Right cardiac atrium (tissue), 5 donors: ENCODE measurements around the gene MND1. TPM values are rescaled to one million over a fixed set of nuclear protein-coding genes. Genes with fewer than 3 reads are reported as not detected.
"Not testable (repeated sequence)": the region's sequence is repeated elsewhere in the genome, so short reads cannot be mapped to it uniquely, and the experiment has no call there.

Source experiments
- ATAC-seq, 2 donors: fragments of 200-7000 bp; cut with Tn5 transposase; one replicate each; pipeline versions ENCODE4 v1.8.0 to v1.9.1; 2020; ENCODE audit warnings: moderate library complexity in 2 of 2, mild to moderate bottlenecking in 1 of 2
- DNase-seq, 3 donors: peaks; one replicate each; pipeline ENCODE4 v3.0.0-alpha.2; 2020
- H3K27ac ChIP-seq: one replicate; pipeline ENCODE4 v1.5.1; 2013; ENCODE audit warnings: mild to moderate bottlenecking, low read length, control low read depth, moderate library complexity
- H3K27me3 ChIP-seq: one replicate; pipeline ENCODE4 v1.6.1; 2013; ENCODE audit not compliant: control insufficient read depth, insufficient read depth
- H3K4me1 ChIP-seq: one replicate; pipeline ENCODE4 v1.6.1; 2013; ENCODE audit warnings: low read length; ENCODE audit not compliant: control insufficient read depth, insufficient read depth
- H3K4me3 ChIP-seq: one replicate; pipeline ENCODE4 v1.5.1; 2013; ENCODE audit warnings: low read length, control low read depth
- H3K9me3 ChIP-seq: one replicate; pipeline ENCODE4 v1.6.1; 2013; ENCODE audit warnings: low read length; ENCODE audit not compliant: control insufficient read depth
- WGBS: extraction: QIAGEN DNeasy Blood & Tissue Kit; methylation state at CpG from one replicate; pipeline ENCODE4 v1.1.7; 2013; 5-methylcytosine and 5-hydroxymethylcytosine counted together
- intact Hi-C, 4 donors: fragments of 100-400 bp; cut with DNase I; formaldehyde crosslinking; loops; one replicate each; pipeline versions ENCODE4 v1.11.0 to v1.14.0; 2022 to 2023
- polyA plus RNA-seq: library from polyadenylated mRNA; stranded (reverse); fragments of 200-250 nt; gene quantifications from one replicate; pipeline ENCODE4 v1.2.3, GENCODE V29; 2013
- total RNA-seq, 4 donors: library from RNA; stranded (reverse); fragmentation: NEBNext Ultra II Directional; extraction: Animal tissue kit (Norgen Biotek cat#: 25700); gene quantifications; one replicate each; pipeline ENCODE4 v1.2.1, GENCODE V29; 2021
- donor health status: healthy with polysubstance abuse.
- donor health status: DM: no; HTN: yes; CAD: no.
- donor health status: DM: no; HTN: no; CAD: no.
- donor health status: DM: no; HTN: yes; CAD: no; lungs with severe emphysema.
- donor health status: DM: yes; HTN: yes; CAD: no.

MND1 gene
- total and polyA plus RNA-seq, 5 donors, result 0.20 to 0.54 (median 0.41) TPM; not detected in 2

DNA sequence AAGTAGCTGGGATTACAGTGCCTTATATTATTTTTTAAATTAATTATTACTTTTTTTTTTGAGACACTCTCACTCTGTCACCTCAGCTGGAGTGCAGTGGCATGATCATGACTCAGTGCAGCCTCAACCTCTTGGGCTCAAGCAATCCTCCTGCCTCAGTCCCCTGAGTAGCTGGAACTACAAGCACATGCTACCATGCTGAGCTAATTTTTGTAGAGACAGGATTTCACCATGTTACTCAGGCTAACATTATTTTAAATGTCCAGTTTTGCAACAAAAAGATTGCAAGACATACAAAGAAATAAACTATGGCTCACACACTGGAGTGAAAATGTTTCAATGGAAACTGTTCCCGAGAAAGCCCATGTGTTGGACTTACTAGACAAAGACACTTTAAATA lies 59.2 kb downstream of the MND1 start:
- WGBS, result 97% methylated on average over 1 of the region's 1 CpG
- Histone ChIP-seq H3K4me3 (no peak overlapping the region), H3K27ac (no peak overlapping the region), H3K27me3 (no peaks in the 10 kb centered on the region), H3K4me1 (no peaks in the 10 kb centered on the region), H3K9me3 (no peaks in the 10 kb centered on the region)
- ATAC-seq, result no peak
- no peak for DNase-seq
- intact Hi-C loops, result no loop called here

DNA sequence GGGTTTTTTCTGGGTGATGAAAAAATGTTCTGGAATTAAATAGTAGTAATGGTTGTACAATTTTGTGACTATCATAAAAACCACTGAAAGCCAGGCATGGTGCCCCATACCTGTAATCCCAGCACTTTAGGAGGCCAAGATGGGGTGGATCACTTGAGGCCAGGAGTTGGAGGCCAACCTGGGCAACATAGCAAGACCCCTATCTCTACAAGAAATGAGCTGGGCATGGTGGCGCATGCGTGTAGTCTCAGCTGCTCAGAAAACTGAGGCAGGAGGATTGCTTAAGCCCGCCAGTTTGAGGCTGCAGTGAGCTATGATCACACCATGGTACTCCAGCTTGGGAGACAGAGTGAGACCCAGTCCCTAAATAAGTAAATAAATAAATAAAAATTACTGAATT lies 63.4 kb downstream of the MND1 start:
- Histone ChIP-seq H3K4me1 (no peaks in the 10 kb centered on the region), H3K27ac (no peak overlapping the region), H3K27me3 (no peaks in the 10 kb centered on the region), H3K4me3 (no peak overlapping the region), H3K9me3 (no peaks in the 10 kb centered on the region)
- intact Hi-C loops, result no loop called here
- 97% methylated on average over 3 of the region's 3 CpGs for WGBS
- no peak for DNase-seq
- ATAC-seq, result no peak

DNA sequence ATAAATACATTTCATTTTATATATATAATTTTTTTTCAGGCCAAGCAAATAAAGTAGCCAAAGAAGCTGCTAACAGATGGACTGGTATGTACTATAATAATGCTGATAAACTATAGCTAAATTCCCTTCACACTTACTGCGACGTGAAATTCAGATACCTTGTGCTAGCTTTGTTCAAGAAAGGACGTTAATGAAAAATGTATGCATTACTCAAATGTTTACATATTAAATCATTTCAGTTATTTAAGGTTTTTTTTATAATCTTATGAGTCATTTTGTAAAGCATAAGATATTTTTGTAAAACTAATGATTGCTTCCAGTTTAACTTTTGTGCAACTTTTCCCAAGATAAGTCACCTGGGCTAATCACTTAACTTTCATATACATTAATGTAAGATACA lies 64.4 kb downstream of the MND1 start:
- no peaks in the 10 kb centered on the region for H3K4me1 ChIP-seq
- H3K27ac ChIP-seq, result no peak overlapping the region
- no peak overlapping the region for H3K4me3 ChIP-seq
- no peak for ATAC-seq
- intact Hi-C loops, result no loop called here
- no peaks in the 10 kb centered on the region for H3K27me3 ChIP-seq
- no peaks in the 10 kb centered on the region for H3K9me3 ChIP-seq
- WGBS, result 89% methylated on average over 3 of the region's 3 CpGs
- DNase-seq, result no peak

- Histone ChIP-seq H3K27me3 (no peaks in the 10 kb centered on the region), H3K9me3 (no peaks in the 10 kb centered on the region), H3K27ac (no peak overlapping the region), H3K4me3 (no peak overlapping the region), H3K4me1 (no peaks in the 10 kb centered on the region)
- no peak for ATAC-seq
- intact Hi-C loops, result no loop called here
- WGBS, result 72% methylated on average over 2 of the region's 2 CpGs
- no peak for DNase-seq
Measured at GRCh38 chr4:153409412-153409811, 64.9 kb downstream of the MND1 start.

DNA sequence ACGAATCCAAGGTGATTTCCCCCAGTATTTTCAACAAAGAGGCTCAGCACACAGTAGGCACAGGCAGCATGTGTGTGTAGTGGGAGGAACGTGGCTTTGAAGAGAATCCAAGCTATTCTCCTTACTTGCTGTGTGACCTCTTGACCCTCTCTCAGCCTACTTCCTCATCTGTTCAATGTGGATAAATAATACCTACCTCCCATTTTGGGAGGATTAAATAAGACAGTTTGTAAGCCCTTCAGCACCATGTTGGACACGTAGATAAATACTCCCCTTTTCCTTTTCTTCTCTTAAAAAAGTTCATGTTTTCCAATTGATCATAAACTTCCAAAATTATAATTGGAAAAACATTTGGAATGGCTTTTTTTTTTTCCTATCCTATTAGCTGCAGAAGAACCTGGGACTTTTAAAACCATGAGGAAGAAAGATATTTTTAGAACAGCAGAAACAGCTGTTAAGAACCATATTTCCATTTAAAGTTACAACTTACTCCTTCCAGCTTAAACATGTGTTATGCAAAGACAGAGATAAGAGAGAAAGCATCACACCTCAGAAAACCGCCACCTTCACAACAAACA lies 65.5 kb downstream of the MND1 start:
- DNase-seq (no peak), ATAC-seq (no peak)
- Histone ChIP-seq H3K4me3 (no peak overlapping the region), H3K4me1 (no peaks in the 10 kb centered on the region), H3K27ac (no peak overlapping the region), H3K9me3 (no peaks in the 10 kb centered on the region), H3K27me3 (no peaks in the 10 kb centered on the region)
- intact Hi-C loops, result no loop called here
- WGBS, result 60% methylated on average over 4 of the region's 4 CpGs

DNA sequence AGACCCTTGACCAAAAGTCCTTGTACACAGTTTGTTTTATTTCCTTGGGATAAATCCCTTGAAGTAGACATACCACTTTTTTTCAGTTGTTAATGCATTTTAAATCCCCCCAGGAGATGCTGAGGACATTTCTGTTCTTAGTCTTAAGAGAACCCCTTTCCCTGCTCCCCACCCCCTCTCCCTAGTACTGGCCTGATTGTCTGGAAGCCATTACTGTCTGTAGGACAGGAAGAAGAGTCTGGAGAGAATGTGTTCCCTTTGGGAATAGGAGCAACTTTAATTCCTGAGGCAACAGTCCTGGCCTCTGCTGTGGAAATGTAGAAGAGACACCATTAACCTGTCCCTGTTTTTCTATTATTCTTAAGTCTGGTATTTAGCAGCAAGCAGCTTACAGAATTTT lies 69.4 kb downstream of the MND1 start:
- no peak for DNase-seq
- Histone ChIP-seq H3K4me1 (no peaks in the 10 kb centered on the region), H3K4me3 (no peak overlapping the region), H3K27ac (no peak overlapping the region), H3K27me3 (no peaks in the 10 kb centered on the region), H3K9me3 (no peaks in the 10 kb centered on the region)
- intact Hi-C loops, result no loop called here
- no peak for ATAC-seq

DNA sequence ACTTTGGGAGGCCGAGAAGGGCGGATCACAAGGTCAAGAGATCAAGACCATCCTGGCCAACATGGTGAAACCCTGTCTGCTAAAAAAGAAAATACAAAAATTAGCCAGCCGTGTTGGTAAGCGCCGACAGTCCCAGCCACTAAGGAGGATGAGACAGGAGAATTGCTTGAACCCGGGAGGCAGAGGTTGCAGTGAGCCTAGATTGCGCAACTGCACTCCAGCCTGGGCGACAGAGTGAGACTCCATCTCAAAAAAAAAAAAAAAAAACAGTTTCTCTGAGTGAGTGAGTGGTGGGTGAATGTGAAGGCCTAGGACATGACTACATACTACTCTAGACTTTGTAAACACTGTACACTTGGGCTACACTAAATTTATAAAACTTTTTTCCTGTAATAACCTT lies 72.0 kb downstream of the MND1 start:
- ATAC-seq, intact Hi-C loops: not testable (repeated sequence)
- WGBS, result 88% methylated on average over 8 of the region's 8 CpGs

DNA sequence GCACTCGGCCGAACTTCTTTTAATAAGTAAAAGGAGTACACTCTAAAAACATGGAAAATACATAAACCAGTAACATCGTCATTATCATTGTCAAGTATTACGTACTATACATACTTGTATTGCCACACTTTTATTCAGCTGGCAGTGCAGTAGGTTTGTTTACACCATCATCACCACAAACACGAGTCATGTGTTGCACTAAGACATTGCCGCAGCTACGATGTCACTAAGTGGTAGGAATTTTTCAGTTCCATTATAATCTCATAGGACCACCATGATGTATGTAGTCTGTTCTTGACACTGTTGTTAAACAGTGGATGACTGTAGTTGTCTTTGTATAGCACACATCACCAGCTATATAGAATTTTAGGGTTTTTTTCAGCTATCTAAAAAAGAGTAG lies 73.6 kb downstream of the MND1 start:
- DNase-seq (no peak), ATAC-seq (no peak)
- H3K9me3 ChIP-seq, result no peaks in the 10 kb centered on the region
- intact Hi-C loops, result no loop called here
- WGBS, result 86% methylated on average over 7 of the region's 7 CpGs
- H3K27me3 ChIP-seq, result no peaks in the 10 kb centered on the region
- no peak overlapping the region for H3K27ac ChIP-seq
- no peaks in the 10 kb centered on the region for H3K4me1 ChIP-seq
- no peak overlapping the region for H3K4me3 ChIP-seq

More for the DNA sequence above, 72.0 kb downstream of the MND1 start:
- not testable (repeated sequence) for H3K27me3 ChIP-seq, H3K27ac ChIP-seq, DNase-seq, H3K9me3 ChIP-seq, H3K4me1 ChIP-seq, H3K4me3 ChIP-seq

- no peak overlapping the region for H3K27ac ChIP-seq
- H3K4me3 ChIP-seq, result no peak overlapping the region
- no peaks in the 10 kb centered on the region for H3K9me3 ChIP-seq
- DNase-seq (no peak), ATAC-seq (no peak)
- intact Hi-C loops, result no loop called here
- H3K27me3 ChIP-seq, result no peaks in the 10 kb centered on the region
- no peaks in the 10 kb centered on the region for H3K4me1 ChIP-seq
- WGBS, result 55% methylated on average over 3 of the region's 3 CpGs
Measured at GRCh38 chr4:153418558-153418957, 74.1 kb downstream of the MND1 start.

DNA sequence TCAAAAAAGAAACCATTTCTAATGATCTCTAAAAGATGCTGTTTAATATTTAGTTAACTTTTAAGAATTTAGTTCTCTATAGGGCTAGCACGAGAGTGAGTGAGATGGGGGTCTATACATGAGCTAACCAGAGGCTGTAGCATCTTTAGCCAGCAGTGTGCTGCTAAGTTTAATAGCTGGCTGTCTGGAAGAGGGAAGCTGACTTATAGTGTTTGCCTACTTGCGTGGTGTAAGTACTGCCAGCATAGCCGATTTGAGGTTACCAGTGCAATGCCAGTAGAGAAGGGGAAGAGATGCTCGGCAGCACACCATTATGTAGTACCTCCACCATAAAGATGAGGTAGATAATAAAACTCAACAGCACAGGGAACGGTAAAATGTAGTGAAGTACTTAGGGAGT lies 74.5 kb downstream of the MND1 start:
- no peaks in the 10 kb centered on the region for H3K4me1 ChIP-seq

GRCh38 chr4:153419673-153420278 lies 75.3 kb downstream of the MND1 start:
- Histone ChIP-seq H3K9me3 (no peaks in the 10 kb centered on the region), H3K27ac (no peak overlapping the region), H3K27me3 (no peaks in the 10 kb centered on the region), H3K4me3 (no peak overlapping the region), H3K4me1 (no peaks in the 10 kb centered on the region)
- no peak for DNase-seq
- intact Hi-C loops, result no loop called here
- ATAC-seq, result no peak
- WGBS, result 86% methylated on average over 9 of the region's 9 CpGs

More for the DNA sequence above, 74.5 kb downstream of the MND1 start:
- no peak overlapping the region for H3K4me3 ChIP-seq
- no peak for DNase-seq
- H3K9me3 ChIP-seq, result no peaks in the 10 kb centered on the region
- no peak for ATAC-seq
- no peak overlapping the region for H3K27ac ChIP-seq
- 82% methylated on average over 5 of the region's 5 CpGs for WGBS
- intact Hi-C loops, result no loop called here
- H3K27me3 ChIP-seq, result no peaks in the 10 kb centered on the region

GRCh38 chr4:153420361-153420760 lies 75.9 kb downstream of the MND1 start:
- whole genome bisulfite sequencing, result 91% methylated on average over 2 of the region's 2 CpGs
- Histone ChIP-seq H3K27ac (no peak overlapping the region), H3K9me3 (no peaks in the 10 kb centered on the region), H3K27me3 (no peaks in the 10 kb centered on the region), H3K4me1 (no peaks in the 10 kb centered on the region), H3K4me3 (no peak overlapping the region)
- DNase-seq (no peak), ATAC-seq (no peak)
- intact Hi-C loops, result no loop called here
